Measurements from ENCODE around the gene OR7G1.

Gene OR7G1

DNA sequence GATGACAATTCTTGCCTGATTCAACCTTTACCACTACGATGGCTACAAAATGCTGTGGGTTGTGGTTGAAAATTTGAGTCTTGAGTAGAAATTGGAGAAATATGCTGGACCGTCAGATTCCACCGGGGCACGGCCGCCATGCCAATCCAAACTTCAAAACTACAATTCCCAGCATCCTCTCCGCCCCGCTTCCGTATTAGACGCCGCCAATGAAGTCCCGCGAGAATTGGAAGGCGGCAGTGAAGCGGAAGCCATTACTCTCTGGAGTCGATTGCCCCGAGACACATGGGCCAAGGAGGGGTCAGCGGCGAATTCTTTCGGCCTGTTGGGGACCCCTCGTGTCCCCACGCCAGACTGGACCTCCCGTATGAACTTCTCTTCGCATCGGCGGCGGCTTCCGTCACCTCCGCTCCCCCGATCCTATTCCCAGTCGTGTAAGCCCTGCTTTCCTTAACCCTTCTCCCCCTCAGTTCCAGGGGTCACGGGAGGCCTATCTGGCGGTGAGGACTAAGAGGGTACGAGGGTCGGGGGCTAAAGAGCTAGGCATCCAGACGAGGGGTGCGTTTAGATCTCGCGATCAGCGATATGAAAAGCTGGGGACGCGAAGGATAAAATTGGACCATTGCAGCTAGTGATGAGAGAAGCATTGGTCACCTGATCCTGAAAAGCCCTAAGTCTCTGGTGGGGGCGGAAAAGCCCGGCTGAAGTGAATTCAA is 24.8 kb upstream of the OR7G1 start, which contains the start of gene ZNF317:
ZNF317 (plus strand) TSS at position 239 of the 716 bp plus-strand sequence. CDS start 15,620 bp downstream, outside the sequence.
- H3K9me3 ChIP-seq (ENCODE audit: control insufficient read depth, low read depth, low read length) = peaks cover 13% of the 10 kb centered on the region
- peaks cover 4% of the 10 kb centered on the region for H3K4me1 ChIP-seq (ENCODE audit: control insufficient read depth, low read depth, low read length)
- H3K27ac ChIP-seq (ENCODE audit: low read length) = peak within 1 kb of the TSS; percentile 82
- H3K9ac ChIP-seq (ENCODE audit: low read length) = peak within 1 kb of the TSS; percentile 98
- H3K27me3 ChIP-seq (ENCODE audit: control insufficient read depth, insufficient read depth, low read length) = no peaks in the 10 kb centered on the region
- H3K4me3 ChIP-seq (ENCODE audit: low read length) = peak within 1 kb of the TSS; percentile 96
- H3K36me3 ChIP-seq (ENCODE audit: control insufficient read depth, low read depth, low read length) = no peaks in the 10 kb centered on the region

DNA sequence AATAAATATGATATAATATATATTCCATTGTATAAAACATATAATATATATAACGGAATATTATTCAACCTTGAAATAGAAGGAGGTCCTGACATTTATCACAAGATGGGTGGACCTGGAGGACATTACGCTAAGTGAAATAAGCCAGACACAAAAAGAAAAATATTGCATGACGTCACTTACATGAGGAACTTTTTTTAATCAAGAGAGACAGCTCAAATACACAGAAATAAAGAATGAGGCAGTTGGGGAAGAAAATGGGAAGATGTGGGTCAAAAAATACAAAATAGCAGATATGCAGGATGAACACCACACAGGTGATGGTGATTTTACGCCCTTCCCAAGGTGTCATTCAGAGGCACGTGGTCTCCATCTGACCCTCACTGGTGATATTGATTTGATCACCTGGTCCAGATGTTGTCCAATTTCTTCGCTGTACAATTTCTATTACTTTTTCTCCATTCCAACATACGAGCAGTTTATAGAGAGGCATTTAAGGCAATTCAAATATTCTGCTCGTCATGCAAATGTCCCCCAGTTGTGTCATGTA is 24.1 kb upstream of the OR7G1 start:
- H3K9me3 ChIP-seq (ENCODE audit: control insufficient read depth, low read depth, low read length) = peaks cover 7% of the 10 kb centered on the region
- H3K27me3 ChIP-seq (ENCODE audit: control insufficient read depth, insufficient read depth, low read length) = no peaks in the 10 kb centered on the region
- H3K36me3 ChIP-seq (ENCODE audit: control insufficient read depth, low read depth, low read length) = no peaks in the 10 kb centered on the region
- no peak overlapping the region for H3K27ac ChIP-seq (ENCODE audit: low read length)
- peak overlapping the region; percentile 96 for H3K4me3 ChIP-seq (ENCODE audit: low read length)
- peak overlapping the region; percentile 98 for H3K9ac ChIP-seq (ENCODE audit: low read length)
- peaks cover 4% of the 10 kb centered on the region for H3K4me1 ChIP-seq (ENCODE audit: control insufficient read depth, low read depth, low read length)

DNA sequence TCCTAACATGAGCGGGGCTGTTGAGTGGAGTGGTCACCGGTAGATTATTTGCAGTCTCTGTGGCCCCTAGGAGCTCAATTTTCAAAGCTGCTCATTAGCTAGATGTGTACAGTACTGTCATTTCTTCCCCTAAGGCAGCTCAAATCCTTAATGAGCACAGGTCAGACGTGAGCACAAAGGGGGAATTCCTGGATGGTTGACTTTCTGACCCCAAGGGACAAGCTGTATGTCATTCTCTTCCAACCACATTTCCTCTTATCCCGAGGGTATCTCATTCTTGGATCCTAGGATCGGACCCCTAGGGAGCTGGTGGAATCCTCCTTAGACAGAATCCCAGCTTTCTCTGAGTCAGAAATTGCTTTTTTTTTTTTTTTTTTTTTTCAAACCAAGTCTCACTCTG is 16.9 kb upstream of the OR7G1 start:
- Histone ChIP-seq H3K36me3 (ENCODE audit: control insufficient read depth, low read depth, low read length) (no peaks in the 10 kb centered on the region), H3K9ac (ENCODE audit: low read length) (no peak overlapping the region), H3K27me3 (ENCODE audit: control insufficient read depth, insufficient read depth, low read length) (no peaks in the 10 kb centered on the region), H3K4me1 (ENCODE audit: control insufficient read depth, low read depth, low read length) (no peaks in the 10 kb centered on the region), H3K27ac (ENCODE audit: low read length) (no peak overlapping the region), H3K4me3 (ENCODE audit: low read length) (no peak overlapping the region), H3K9me3 (ENCODE audit: control insufficient read depth, low read depth, low read length) (peaks cover 7% of the 10 kb centered on the region)

DNA sequence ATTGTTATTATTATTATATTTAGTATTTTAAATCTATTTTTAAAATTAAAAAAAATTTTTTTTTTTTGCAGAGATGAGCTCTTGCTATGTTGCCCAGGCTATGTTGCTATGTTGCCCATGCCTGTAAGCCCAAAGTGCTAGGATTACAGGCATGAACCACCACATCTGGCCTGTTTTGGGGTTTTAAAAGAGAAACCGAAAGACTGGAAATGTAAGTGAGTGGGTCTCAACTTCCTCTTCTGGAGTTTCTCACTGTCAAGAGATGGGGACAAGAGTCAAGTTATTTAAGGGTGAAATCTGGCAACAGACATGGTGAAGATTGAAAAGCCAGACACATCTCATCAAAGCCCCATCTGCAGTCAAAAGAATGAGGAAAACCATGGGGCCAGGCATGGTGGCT is 15.4 kb upstream of the OR7G1 start:
- Histone ChIP-seq H3K27me3 (ENCODE audit: control insufficient read depth, insufficient read depth, low read length) (no peaks in the 10 kb centered on the region), H3K9me3 (ENCODE audit: control insufficient read depth, low read depth, low read length) (peaks cover 16% of the 10 kb centered on the region), H3K36me3 (ENCODE audit: control insufficient read depth, low read depth, low read length) (no peaks in the 10 kb centered on the region), H3K4me3 (ENCODE audit: low read length) (no peak overlapping the region), H3K4me1 (ENCODE audit: control insufficient read depth, low read depth, low read length) (no peaks in the 10 kb centered on the region), H3K27ac (ENCODE audit: low read length) (no peak overlapping the region), H3K9ac (ENCODE audit: low read length) (no peak overlapping the region)

DNA sequence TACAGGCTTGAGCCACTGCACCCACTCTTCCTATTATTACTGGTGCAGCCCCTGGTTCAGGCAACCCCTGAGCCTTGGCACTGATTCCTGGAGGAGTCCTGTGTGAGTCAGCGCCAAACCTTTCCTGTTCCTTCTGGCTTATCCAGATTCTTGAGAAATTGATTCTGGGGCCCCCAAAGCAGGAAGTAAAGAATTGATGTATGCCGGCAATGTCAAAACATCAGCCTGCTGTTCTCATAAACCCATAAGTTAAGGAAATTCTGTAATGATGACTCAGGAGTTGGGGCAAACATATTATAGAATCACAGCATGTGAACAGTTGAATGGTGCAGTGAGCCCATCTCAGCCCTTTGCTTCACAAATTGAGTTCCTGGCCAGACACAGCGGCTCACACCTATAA is 12.6 kb upstream of the OR7G1 start:
- Histone ChIP-seq H3K9me3 (ENCODE audit: control insufficient read depth, low read depth, low read length) (peaks cover 24% of the 10 kb centered on the region), H3K4me3 (ENCODE audit: low read length) (no peak overlapping the region), H3K9ac (ENCODE audit: low read length) (no peak overlapping the region), H3K27ac (ENCODE audit: low read length) (no peak overlapping the region), H3K36me3 (ENCODE audit: control insufficient read depth, low read depth, low read length) (no peaks in the 10 kb centered on the region), H3K4me1 (ENCODE audit: control insufficient read depth, low read depth, low read length) (no peaks in the 10 kb centered on the region), H3K27me3 (ENCODE audit: control insufficient read depth, insufficient read depth, low read length) (no peaks in the 10 kb centered on the region)

DNA sequence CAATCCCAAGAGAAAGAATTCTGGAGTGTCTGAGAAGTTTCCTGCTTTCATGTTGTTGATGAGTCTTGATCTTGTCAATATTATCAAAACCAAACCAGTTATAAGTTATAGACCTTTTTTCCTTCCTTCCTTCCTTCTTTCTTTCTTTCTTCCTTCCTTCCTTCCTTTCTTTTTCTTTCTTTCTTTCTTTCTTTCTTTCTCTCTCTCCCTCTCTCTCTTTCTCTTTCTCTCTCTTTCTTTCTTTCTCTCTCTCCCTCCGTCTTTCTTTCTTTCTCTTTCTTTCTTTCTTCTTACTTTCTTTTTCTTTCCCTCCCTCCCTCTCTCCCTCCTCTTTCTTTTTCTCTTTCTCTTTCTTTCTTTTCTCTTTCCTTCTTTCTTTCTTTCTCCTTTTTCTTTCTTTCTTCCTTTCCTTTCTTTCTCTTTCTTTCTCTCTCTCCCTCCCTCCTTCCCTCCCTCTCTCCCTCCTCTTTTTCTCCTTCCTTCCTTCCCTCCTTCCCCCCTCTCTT is 11.4 kb upstream of the OR7G1 start, which contains the start of gene OR7G3:
OR7G3 (minus strand) TSS at position 51 of the 506 bp plus-strand sequence; CDS start at position 51, 0 bp downstream.
- Histone ChIP-seq H3K27me3 (ENCODE audit: control insufficient read depth, insufficient read depth, low read length) (no peaks in the 10 kb centered on the region), H3K27ac (ENCODE audit: low read length) (no peak within 1 kb of the TSS), H3K9me3 (ENCODE audit: control insufficient read depth, low read depth, low read length) (peaks cover 27% of the 10 kb centered on the region), H3K9ac (ENCODE audit: low read length) (no peak within 1 kb of the TSS), H3K36me3 (ENCODE audit: control insufficient read depth, low read depth, low read length) (no peaks in the 10 kb centered on the region), H3K4me1 (ENCODE audit: control insufficient read depth, low read depth, low read length) (no peaks in the 10 kb centered on the region), H3K4me3 (ENCODE audit: low read length) (no peak within 1 kb of the TSS)

DNA sequence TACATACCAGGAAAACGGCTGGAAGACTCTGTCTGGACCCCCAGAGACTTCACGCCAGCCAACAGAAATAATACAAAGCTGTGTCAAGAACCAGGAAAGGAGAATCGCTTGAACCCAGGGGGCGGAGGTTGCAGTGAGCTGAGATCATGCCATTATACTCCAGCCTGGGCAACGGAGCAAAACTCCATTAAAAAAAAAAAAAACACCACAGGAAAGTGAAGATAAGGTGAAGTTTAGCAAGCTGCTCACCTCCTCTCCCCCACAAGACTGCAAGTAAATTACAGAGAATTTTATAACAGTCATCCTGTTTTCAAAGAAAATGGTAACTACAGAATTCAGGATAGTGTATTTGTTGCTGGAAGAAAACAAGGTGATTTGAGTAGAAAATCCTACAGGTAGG is 984 bp upstream of the OR7G1 start:
- H3K27ac ChIP-seq (ENCODE audit: low read length) = no peak overlapping the region
- H3K4me1 ChIP-seq (ENCODE audit: control insufficient read depth, low read depth, low read length) = no peaks in the 10 kb centered on the region
- H3K36me3 ChIP-seq (ENCODE audit: control insufficient read depth, low read depth, low read length) = no peaks in the 10 kb centered on the region
- H3K4me3 ChIP-seq (ENCODE audit: low read length) = no peak overlapping the region
- no peak overlapping the region for H3K9ac ChIP-seq (ENCODE audit: low read length)
- H3K27me3 ChIP-seq (ENCODE audit: control insufficient read depth, insufficient read depth, low read length) = no peaks in the 10 kb centered on the region
- H3K9me3 ChIP-seq (ENCODE audit: control insufficient read depth, low read depth, low read length) = peaks cover 28% of the 10 kb centered on the region

DNA sequence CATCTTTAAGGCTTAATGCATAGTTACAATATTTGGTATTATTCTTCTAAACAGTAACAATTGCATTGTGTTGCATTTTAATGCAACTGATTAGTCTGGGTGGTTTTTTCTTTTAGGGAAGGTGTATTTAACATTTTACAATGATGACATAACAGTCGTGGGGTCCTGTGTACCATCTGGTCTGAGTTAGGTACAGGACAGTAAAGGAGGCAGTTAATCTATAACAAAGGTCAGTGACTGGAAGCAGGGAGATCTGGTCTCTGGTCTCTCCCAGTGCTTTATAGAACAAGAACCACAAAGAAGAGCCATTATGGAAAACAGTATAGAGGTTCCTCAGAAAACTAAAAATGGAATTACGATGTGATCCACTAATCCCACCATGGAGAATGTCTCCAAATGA is 5.6 kb downstream of the OR7G1 start:
- Histone ChIP-seq H3K4me1 (ENCODE audit: control insufficient read depth, low read depth, low read length) (no peaks in the 10 kb centered on the region), H3K9me3 (ENCODE audit: control insufficient read depth, low read depth, low read length) (peaks cover 38% of the 10 kb centered on the region), H3K27me3 (ENCODE audit: control insufficient read depth, insufficient read depth, low read length) (no peaks in the 10 kb centered on the region), H3K4me3 (ENCODE audit: low read length) (no peak overlapping the region), H3K27ac (ENCODE audit: low read length) (no peak overlapping the region), H3K9ac (ENCODE audit: low read length) (no peak overlapping the region), H3K36me3 (ENCODE audit: control insufficient read depth, low read depth, low read length) (no peaks in the 10 kb centered on the region)

DNA sequence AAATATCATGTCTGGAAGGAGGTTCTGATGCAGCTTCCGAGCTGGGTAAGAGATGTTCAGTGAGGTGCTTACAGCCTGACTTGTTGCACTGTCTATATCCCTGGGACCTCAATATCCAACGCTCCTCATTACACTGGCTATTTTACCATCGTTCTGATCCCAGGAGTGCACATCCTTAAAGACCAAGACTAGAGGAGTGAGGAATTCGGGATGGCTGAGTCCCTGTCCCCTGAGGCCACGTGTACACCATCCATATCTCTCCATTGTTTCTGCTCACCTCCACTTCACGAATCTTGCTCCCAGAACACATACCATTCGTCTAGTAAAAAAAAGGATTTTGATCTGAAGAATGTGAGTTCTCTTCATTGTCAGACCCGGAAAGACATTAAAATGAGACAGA is 8.2 kb downstream of the OR7G1 start, which contains the start of gene OR7G2:
OR7G2 (minus strand) TSS at position 101 of the 400 bp plus-strand sequence. CDS start 4,232 bp downstream, outside the sequence.
- Histone ChIP-seq H3K9me3 (ENCODE audit: control insufficient read depth, low read depth, low read length) (peaks cover 34% of the 10 kb centered on the region), H3K36me3 (ENCODE audit: control insufficient read depth, low read depth, low read length) (no peaks in the 10 kb centered on the region), H3K4me3 (ENCODE audit: low read length) (no peak within 1 kb of the TSS), H3K27me3 (ENCODE audit: control insufficient read depth, insufficient read depth, low read length) (no peaks in the 10 kb centered on the region), H3K9ac (ENCODE audit: low read length) (no peak within 1 kb of the TSS), H3K4me1 (ENCODE audit: control insufficient read depth, low read depth, low read length) (no peaks in the 10 kb centered on the region), H3K27ac (ENCODE audit: low read length) (no peak within 1 kb of the TSS)

DNA sequence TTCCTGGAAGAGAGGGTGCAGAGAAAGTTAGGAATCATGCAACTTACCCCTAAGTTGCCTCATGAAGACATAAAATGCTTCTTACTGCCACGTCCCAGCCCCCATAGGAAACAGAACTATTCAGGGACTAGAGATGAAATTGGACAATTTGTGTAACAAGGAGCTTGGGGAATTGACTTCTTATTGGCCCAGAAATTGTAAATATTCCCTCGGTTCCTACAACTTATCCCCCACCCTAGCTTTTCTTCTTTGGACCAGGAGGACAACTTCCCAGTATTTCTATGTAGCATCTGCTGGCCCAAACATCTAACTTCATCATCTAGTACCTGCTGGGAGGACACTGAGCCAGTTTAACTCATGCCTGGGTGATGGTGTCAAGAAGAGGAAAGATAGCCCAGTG is 28.8 kb downstream of the OR7G1 start, which contains the start of gene OR1M1:
OR1M1 (plus strand) TSS at position 301 of the 400 bp plus-strand sequence. CDS start 6,184 bp downstream, outside the sequence.
- H3K27ac ChIP-seq (ENCODE audit: low read length) = no peak within 1 kb of the TSS
- H3K36me3 ChIP-seq (ENCODE audit: control insufficient read depth, low read depth, low read length) = no peaks in the 10 kb centered on the region
- peaks cover 11% of the 10 kb centered on the region for H3K9me3 ChIP-seq (ENCODE audit: control insufficient read depth, low read depth, low read length)
- H3K27me3 ChIP-seq (ENCODE audit: control insufficient read depth, insufficient read depth, low read length) = no peaks in the 10 kb centered on the region
- no peak within 1 kb of the TSS for H3K9ac ChIP-seq (ENCODE audit: low read length)
- no peaks in the 10 kb centered on the region for H3K4me1 ChIP-seq (ENCODE audit: control insufficient read depth, low read depth, low read length)
- no peak within 1 kb of the TSS for H3K4me3 ChIP-seq (ENCODE audit: low read length)

DNA sequence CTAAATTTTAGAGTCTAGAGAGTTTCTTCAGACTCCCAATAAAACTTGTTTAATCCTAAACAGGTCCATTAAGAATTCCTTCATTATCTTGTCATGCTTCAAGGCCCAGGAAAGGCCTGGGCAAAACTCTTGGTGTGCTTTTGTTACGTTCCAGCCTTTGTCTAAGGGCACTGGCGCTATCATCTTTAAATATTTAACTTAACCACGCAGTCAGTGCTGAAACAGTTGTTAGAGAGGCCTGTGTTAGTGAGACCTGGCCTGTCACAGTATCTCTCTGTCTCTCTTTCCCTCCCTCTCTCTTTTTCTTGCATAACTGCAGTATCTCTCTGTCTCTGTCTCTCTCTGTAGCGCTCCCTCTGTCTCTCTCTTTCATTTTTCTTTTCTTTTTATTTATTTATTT is 36.9 kb downstream of the OR7G1 start:
- peaks cover 18% of the 10 kb centered on the region for H3K4me1 ChIP-seq (ENCODE audit: control insufficient read depth, low read depth, low read length)

More for the DNA sequence above, 36.9 kb downstream of the OR7G1 start:
- H3K9ac ChIP-seq (ENCODE audit: low read length) = no peak overlapping the region
- H3K27ac ChIP-seq (ENCODE audit: low read length) = no peak overlapping the region
- H3K36me3 ChIP-seq (ENCODE audit: control insufficient read depth, low read depth, low read length) = no peaks in the 10 kb centered on the region
- H3K27me3 ChIP-seq (ENCODE audit: control insufficient read depth, insufficient read depth, low read length) = no peaks in the 10 kb centered on the region
- H3K4me3 ChIP-seq (ENCODE audit: low read length) = no peak overlapping the region
- no peaks in the 10 kb centered on the region for H3K9me3 ChIP-seq (ENCODE audit: control insufficient read depth, low read depth, low read length)

Data from iPS-18a (cell line).